HG02763 (cell line): ENCODE measurements around the gene TFB2M.

Experiments
- ATAC-seq: cut with Tn5 transposase; IDR thresholded peaks from one replicate; pipeline ENCODE4 v1.9.1; 2021; ENCODE audit warnings: mild to moderate bottlenecking, moderate library complexity; ENCODE audit not compliant: unreplicated experiment

Gene TFB2M

DNA sequence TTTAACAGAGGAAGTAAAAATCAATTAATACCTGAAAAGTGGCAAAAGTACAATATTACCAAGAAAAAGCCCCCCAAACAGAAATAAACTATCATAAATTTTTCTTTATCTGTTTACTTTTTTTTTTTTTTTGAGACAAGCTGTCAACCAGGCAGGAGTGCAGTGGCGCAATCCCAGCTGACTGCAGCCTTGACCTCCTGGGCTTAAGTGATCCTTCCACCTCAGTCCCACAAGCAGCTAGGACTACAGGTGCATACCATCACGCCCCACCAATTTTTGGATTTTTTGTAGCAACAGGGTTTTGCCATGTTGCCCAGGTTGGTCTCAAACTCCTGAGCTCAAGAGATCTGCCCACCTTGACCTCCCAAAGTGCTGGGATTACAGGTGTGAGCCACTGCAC, 8.0 kb downstream of the TFB2M start:
- no peak for ATAC-seq

- no peak for ATAC-seq
Measured at GRCh38 chr1:246554201-246554600, 11.9 kb downstream of the TFB2M start.

GRCh38 chr1:246552110-246552509, 14.0 kb downstream of the TFB2M start:
- ATAC-seq = no peak

DNA sequence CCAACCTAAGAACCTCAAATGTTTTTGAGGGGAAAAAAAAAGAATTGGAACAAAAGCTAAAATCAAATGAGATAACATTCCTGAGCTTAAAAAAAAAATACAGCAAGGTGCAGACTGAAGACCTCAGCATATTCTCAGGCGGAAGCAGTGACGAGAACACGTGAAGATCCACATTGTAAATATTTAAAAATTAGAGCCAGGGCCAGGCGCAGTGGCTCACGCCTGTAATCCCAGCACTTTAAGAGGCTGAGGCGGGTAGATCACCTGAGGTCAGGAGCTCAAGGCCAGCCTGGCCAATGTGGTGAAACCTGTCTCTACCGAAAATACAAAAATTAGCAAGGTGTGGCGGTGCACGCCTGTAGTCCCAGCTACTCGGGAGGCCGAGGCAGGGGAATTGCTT, 15.7 kb downstream of the TFB2M start:
- ATAC-seq = no peak

DNA sequence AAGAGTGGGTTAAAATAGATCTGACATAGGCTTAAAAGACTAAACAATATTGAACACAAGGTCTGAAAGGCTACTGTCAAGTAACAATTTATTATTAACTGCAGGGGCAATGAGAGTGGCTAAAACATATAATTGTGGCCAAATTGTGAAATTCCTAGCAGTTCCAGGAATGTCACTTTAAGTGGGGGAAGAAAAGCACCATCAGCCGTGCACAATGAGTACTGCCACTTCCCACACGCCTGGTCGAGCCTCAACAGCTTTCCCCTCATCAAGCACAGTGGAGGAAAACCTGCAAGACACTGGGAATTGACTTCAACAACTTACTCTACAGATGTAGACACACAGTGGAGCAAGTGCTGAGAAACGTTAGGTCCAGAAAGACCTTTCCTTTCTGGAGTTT, 16.4 kb downstream of the TFB2M start:
- no peak for ATAC-seq

DNA sequence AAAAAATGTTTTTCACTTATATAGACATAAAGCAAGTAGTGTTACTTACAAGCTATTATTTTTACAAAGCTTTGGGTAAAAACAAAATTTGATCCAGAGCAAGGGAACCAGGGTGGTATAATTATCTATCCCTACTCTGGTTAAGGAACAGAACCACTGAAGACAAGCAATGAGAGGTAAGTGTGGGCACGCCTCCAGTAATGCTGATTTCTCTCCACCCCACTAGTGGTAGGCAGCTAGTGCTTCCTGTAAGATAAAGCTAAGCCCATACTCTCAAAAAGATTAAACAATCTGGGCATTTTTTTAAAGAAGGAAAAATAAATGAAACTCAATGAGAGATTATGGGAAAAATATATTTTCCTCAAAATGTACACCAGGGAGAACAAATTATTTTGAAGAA, 22.1 kb downstream of the TFB2M start:
- no peak for ATAC-seq

GRCh38 chr1:246540738-246541491, 25.1 kb downstream of the TFB2M start:
- no peak for ATAC-seq

DNA sequence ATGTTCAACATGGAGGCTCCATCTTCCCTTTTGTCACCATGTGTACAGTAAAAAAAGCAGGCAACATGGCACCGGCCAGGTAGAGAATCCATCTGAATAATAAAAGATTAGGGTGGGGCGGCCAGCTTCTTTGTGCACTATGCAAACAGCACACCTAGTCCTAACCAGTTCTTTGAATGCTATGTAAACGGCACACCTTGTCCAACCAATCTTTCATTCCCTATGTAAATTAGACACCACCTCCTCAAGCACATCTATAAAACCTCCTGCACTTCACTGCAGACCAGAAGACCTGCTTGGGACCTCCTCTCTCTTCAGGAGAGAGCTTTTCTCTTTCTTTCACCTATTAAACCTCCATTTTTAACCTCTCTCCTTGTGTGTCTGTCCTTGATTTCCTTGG, 28.2 kb downstream of the TFB2M start:
- ATAC-seq = no peak

DNA sequence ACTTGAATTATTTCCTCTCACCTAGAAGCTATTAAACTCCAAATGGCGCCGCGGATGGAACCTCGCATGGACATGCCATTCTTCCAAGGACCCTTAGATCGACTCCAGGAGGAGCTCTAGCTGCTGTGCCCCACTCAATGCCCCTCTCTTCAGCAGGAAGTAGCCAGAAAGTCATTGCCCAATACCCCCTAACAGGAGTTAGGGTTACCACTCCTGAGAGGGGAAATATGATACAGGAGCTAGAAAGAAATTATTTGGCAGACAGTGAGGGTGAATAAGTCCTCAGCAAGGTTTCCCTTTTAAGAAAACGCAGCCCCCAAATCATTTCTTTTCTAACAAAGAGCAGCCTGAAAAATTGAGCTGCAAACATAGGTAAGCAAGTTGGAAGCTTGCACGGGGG, 28.6 kb downstream of the TFB2M start:
- no peak for ATAC-seq

- ATAC-seq = no peak
Measured at GRCh38 chr1:246534114-246534513, 31.9 kb downstream of the TFB2M start.

- ATAC-seq = no peak
Measured at GRCh38 chr1:246533371-246533905, 32.6 kb downstream of the TFB2M start.

DNA sequence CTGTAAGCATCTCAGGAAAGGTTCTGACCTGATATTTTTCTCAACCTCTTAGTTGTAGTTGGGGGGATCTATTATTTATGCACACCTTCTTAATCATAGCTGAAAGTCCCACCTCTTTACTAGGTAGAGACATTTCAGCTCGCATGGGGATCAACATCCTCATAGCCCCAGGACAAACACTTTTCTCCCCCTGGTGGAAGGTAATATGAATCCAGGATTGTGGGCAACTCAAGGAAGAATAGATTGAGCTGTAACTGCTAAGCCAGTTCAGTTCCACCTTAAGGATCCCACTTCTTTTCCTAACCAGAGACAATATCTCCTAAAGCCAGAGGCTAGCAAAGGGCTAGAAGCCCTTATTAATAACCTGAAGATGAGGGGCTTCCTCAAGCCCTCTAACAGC, 33.5 kb downstream of the TFB2M start:
- no peak for ATAC-seq

DNA sequence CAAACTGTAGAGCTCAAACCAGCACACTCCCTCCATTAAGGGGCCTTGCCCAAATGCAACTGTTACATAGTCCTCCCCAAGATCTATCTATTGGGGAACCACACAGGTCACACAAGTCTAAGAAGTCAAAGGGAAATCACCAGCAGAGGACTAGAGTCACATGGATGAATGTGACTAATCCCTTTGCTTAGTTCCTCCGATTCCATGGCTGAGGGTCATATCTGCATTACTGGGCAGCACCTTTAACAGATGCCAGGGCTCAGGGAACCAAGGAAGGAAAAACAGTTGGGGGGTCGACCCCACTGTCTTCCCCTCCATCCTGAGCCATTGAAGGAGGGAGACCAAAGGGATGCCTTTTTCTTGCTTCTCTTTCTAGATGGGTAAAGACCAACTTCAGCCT, 35.6 kb downstream of the TFB2M start:
- no peak for ATAC-seq

DNA sequence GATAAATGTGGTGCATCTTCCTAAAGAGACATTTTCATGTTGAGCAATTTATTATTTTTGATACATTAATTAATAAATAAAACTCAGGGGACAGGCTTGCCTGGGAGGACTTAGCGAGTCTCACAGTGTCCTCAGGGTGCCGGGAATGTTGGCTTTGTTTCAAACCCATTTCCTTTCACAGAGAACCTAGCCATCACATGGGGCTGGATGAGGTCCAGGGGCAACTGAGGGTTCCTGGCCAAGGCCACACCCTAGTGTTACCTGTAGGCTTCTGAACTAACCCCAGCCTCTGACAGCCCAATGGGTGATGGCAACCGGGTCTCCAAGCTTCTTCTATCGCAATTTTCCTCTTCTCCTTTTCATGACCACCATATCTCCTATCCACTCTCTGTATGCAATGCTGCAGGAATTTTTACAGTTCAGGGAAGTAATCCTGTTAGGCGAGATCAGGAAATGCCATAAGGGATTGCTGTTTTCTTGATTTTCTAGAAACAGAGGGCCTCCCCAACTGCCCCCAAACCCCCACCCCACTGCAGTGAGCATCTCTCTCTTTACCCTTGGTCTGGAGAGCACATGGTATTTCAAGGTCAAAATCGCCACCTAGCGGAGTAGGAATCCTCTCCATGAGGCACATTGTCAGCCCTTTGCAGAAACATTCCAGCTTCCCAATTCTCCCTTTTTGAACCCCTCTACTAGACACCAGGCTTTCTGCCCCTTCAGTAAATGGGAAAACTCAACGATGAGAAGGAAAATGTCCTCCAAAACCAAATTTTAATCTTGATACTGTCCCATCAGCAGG, 36.9 kb downstream of the TFB2M start:
- no peak for ATAC-seq

DNA sequence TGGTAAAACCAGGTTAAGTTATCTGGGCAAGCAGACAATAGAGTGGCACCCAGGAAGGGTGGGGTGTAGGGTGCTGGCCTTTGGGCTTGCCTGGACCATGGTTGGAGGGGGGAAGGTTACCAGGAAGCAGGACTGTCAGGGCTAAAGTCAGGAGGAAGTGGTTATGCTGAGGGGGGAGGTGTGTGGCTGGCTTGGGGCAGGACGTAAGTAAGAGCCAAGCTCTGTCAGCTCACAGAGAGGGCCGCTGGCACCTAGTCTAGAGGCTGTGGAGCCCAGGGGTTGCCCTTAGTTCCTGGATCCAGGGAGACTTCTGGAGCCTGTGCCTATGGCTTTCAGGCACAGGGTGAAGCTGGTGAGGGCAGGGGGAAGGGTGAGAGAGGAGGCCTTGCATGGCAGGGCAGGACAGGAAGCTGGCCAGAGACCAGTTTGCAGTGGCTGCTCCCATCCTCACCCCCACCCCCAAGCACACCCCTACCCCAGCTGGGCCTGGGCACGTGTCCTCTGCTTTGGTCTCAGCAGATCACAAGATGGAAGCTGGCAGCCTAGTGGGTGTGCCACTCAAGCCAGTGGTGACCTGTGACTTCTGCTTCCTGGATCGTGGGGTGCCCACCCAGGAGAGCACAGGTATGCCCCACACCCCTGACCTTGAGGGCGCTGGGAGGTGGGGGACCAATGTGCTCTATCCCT, 38.5 kb downstream of the TFB2M start:
- no peak for ATAC-seq

- ATAC-seq = no peak
Measured at GRCh38 chr1:246526915-246527314, 39.1 kb downstream of the TFB2M start.

GRCh38 chr1:246526380-246526779, 39.7 kb downstream of the TFB2M start:
- ATAC-seq = no peak

- no peak for ATAC-seq
Measured at GRCh38 chr1:246519514-246519913, 46.5 kb downstream of the TFB2M start.

GRCh38 chr1:246518456-246519205, 47.4 kb downstream of the TFB2M start:
- ATAC-seq = no peak

DNA sequence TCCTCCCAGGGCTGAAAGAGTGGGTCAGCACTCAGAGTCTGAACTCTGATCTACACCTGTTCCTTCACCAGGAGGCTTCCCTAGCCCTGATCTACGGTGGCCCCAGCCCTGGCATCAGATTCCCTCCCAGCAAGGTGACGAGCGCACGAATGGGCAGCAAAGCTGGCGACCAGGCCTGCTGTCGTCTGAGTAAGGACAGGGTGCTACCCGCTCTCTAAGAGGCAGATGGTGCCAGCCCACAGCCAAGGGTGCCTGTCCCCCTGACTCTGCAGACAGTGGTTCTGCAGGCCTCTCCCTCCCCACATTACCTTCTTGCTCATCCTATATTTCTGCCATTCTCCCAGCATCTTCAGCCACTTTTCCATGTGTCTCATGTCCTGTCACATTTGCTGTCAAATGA, 48.7 kb downstream of the TFB2M start:
- no peak for ATAC-seq

DNA sequence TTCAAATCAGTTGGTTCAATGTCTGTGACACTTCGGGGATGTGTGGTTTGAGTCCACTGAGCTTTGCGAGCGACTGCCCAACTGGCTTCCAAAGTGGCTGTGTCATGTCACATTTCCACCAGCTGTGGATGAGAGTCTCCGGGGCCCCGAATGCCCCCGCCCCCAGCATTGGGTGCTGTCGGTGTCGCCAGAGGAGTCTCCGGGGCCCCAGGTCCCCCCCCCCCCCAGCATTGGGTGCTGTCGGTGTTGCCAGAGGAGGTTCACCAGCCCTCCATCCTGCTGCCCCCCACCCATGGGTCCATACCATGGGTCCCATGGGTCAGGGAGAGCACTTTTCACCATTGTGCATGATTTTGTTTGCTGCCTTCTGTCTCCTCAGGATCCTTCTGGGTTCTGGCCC, 49.9 kb downstream of the TFB2M start:
- no peak for ATAC-seq
